Skeletal muscle satellite cell (primary cell): Measurements from ENCODE around the gene CDH23.

Experiments
- H3K27me3 ChIP-seq: 2 replicates; pipeline ENCODE4 v1.7.0; 2013; ENCODE audit warnings: low read length; ENCODE audit not compliant: control insufficient read depth, insufficient read depth
- H3K36me3 ChIP-seq: 2 replicates; pipeline ENCODE4 v1.7.0; 2013; ENCODE audit warnings: mild to moderate bottlenecking, control low read depth, low read length; ENCODE audit not compliant: insufficient read depth
- H3K4me1 ChIP-seq: 2 replicates; pipeline ENCODE4 v1.7.0; 2013; ENCODE audit warnings: low read length; ENCODE audit not compliant: control insufficient read depth, insufficient read depth
- H3K4me2 ChIP-seq: 2 replicates; pipeline ENCODE4 v1.7.0; 2013; ENCODE audit warnings: mild to moderate bottlenecking, low read length
- H3K4me3 ChIP-seq: 2 replicates; pipeline ENCODE4 v1.7.0; 2013; ENCODE audit warnings: low read length
- H3K9ac ChIP-seq: 2 replicates; pipeline ENCODE4 v1.7.0; 2013; ENCODE audit warnings: mild to moderate bottlenecking, low read depth, low read length, moderate library complexity
- H3K9me3 ChIP-seq: replicated peaks from 2 replicates; pipeline ENCODE4 v1.7.0; 2013; ENCODE audit warnings: mild to moderate bottlenecking, control low read depth, low read length

CDH23 gene

GRCh38 chr10:71829171-71829570, 432.5 kb downstream of the CDH23 start:
- Histone ChIP-seq H3K4me3 (no peak overlapping the region), H3K4me2 (no peak overlapping the region), H3K27me3 (no peaks in the 10 kb centered on the region), H3K4me1 (peaks cover 10% of the 10 kb centered on the region), H3K9ac (no peak overlapping the region), H3K36me3 (peaks cover 76% of the 10 kb centered on the region), H3K9me3 (no peaks in the 10 kb centered on the region)

- Histone ChIP-seq H3K4me1 (peaks cover 10% of the 10 kb centered on the region), H3K9ac (no peak overlapping the region), H3K36me3 (peaks cover 68% of the 10 kb centered on the region), H3K27me3 (no peaks in the 10 kb centered on the region), H3K4me3 (no peak overlapping the region), H3K9me3 (no peaks in the 10 kb centered on the region), H3K4me2 (no peak overlapping the region)
Observed at GRCh38 chr10:71829896-71830295, 433.2 kb downstream of the CDH23 start.

- Histone ChIP-seq H3K27me3 (no peaks in the 10 kb centered on the region), H3K4me1 (peaks cover 16% of the 10 kb centered on the region), H3K4me3 (no peak overlapping the region), H3K9me3 (no peaks in the 10 kb centered on the region), H3K36me3 (peaks cover 60% of the 10 kb centered on the region), H3K4me2 (no peak overlapping the region), H3K9ac (no peak overlapping the region)
Observed at GRCh38 chr10:71830726-71831125, 434.0 kb downstream of the CDH23 start.

GRCh38 chr10:71831646-71832552, 435.2 kb downstream of the CDH23 start:
- no peak overlapping the region for H3K4me3 ChIP-seq
- H3K36me3 ChIP-seq = peaks cover 48% of the 10 kb centered on the region
- H3K4me1 ChIP-seq = peaks cover 27% of the 10 kb centered on the region

GRCh38 chr10:71832967-71833366, 436.2 kb downstream of the CDH23 start:
- peaks cover 38% of the 10 kb centered on the region for H3K4me1 ChIP-seq
- H3K36me3 ChIP-seq = peaks cover 50% of the 10 kb centered on the region
- no peak overlapping the region for H3K4me3 ChIP-seq
- H3K27me3 ChIP-seq = no peaks in the 10 kb centered on the region
- no peaks in the 10 kb centered on the region for H3K9me3 ChIP-seq
- no peak overlapping the region for H3K9ac ChIP-seq
- no peak overlapping the region for H3K4me2 ChIP-seq

More at GRCh38 chr10:71831646-71832552, 435.2 kb downstream of the CDH23 start:
- Histone ChIP-seq H3K4me2 (peak overlapping the region; percentile 5), H3K9me3 (no peaks in the 10 kb centered on the region), H3K27me3 (no peaks in the 10 kb centered on the region), H3K9ac (no peak overlapping the region)

GRCh38 chr10:71833451-71834342, 437.0 kb downstream of the CDH23 start:
- H3K4me1 ChIP-seq = peaks cover 45% of the 10 kb centered on the region
- no peak overlapping the region for H3K4me2 ChIP-seq
- H3K9ac ChIP-seq = no peak overlapping the region
- H3K27me3 ChIP-seq = no peaks in the 10 kb centered on the region
- H3K36me3 ChIP-seq = peaks cover 44% of the 10 kb centered on the region
- H3K4me3 ChIP-seq = no peak overlapping the region
- H3K9me3 ChIP-seq = no peaks in the 10 kb centered on the region

- no peak overlapping the region for H3K4me3 ChIP-seq
- peaks cover 49% of the 10 kb centered on the region for H3K4me1 ChIP-seq
- no peak overlapping the region for H3K9ac ChIP-seq
- peaks cover 38% of the 10 kb centered on the region for H3K36me3 ChIP-seq
- H3K27me3 ChIP-seq = no peaks in the 10 kb centered on the region
- no peak overlapping the region for H3K4me2 ChIP-seq
- H3K9me3 ChIP-seq = no peaks in the 10 kb centered on the region
Observed at GRCh38 chr10:71834343-71834674, 437.6 kb downstream of the CDH23 start.

- peak overlapping the region; percentile 27 for H3K4me3 ChIP-seq
- H3K4me2 ChIP-seq = peak overlapping the region; percentile 66
- peaks cover 66% of the 10 kb centered on the region for H3K4me1 ChIP-seq
- H3K36me3 ChIP-seq = peaks cover 26% of the 10 kb centered on the region
- H3K9ac ChIP-seq = peak overlapping the region; percentile 36
- H3K27me3 ChIP-seq = no peaks in the 10 kb centered on the region
- no peaks in the 10 kb centered on the region for H3K9me3 ChIP-seq
Observed at GRCh38 chr10:71835671-71836595, 439.2 kb downstream of the CDH23 start.

- Histone ChIP-seq H3K36me3 (peaks cover 19% of the 10 kb centered on the region), H3K4me3 (peak overlapping the region; percentile 16), H3K4me1 (peaks cover 67% of the 10 kb centered on the region), H3K9me3 (no peaks in the 10 kb centered on the region), H3K9ac (peak overlapping the region; percentile 36), H3K4me2 (peak overlapping the region; percentile 66), H3K27me3 (no peaks in the 10 kb centered on the region)
Observed at GRCh38 chr10:71836596-71836974, 439.9 kb downstream of the CDH23 start.

GRCh38 chr10:71837098-71837827, 440.5 kb downstream of the CDH23 start:
- Histone ChIP-seq H3K27me3 (no peaks in the 10 kb centered on the region), H3K9ac (no peak overlapping the region), H3K9me3 (no peaks in the 10 kb centered on the region), H3K36me3 (peaks cover 18% of the 10 kb centered on the region), H3K4me3 (no peak overlapping the region), H3K4me1 (peaks cover 60% of the 10 kb centered on the region), H3K4me2 (peak overlapping the region; percentile 66)
